Measurements from ENCODE around the gene TNFRSF1B.

TNFRSF1B gene

DNA sequence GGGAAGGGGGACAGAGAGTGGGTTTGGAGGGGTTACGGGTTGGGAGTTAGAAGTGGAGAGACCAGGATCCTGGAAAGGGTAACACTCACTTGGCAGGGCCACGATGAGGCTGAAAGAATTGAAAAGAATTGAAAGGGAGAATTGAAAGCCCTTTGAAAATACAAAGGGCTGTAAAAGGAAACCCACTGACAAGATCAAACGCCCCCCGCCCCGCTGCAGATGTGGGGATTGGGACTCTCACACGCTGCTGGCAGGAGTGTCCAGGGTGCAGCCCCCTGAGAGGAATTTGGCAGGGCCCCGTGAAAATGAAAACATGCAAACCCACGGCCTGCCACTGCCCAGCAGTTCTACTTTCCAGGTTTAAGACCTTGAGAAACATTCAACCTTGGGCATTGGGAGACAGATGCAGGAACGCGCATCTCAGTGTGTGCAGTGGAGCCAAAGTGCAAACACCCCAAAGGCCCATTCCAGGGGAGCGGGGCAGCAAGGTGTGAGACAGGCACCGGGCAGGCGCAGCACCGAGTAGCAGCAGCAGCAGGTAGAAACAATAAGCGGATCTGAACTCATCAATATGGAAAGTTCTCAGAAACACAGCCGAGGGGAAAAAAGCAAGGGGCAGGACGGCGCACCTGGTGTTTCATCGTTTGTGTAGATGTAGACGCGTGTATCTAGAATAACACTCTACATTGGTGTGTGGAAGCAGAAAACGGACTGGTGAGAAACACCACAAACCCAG, 8.3 kb upstream of the TNFRSF1B start:
- no peak for DNase-seq (ENCODE audit: low read depth in 2 of 2)

DNA sequence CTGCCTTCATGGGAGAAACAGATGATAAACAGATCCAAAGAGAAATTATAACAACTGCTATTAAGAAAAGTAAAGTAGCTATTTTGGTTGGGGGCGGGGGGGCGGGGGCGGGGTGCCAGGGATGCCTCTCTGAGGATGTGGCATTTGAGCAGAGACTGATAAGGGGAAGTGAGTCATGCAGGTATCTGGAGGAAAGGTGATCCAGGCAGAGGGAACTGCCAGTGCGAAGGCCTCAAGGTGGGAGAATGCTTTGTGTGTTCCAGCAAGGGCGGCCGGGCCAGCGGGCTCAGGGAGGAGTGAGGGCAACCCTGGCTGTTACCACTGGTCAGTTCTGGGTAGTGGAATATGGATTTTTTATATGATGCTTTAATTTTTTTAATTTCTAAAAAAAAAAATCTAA, 7.0 kb upstream of the TNFRSF1B start:
- no peak for DNase-seq (ENCODE audit: low read depth in 2 of 2)

DNA sequence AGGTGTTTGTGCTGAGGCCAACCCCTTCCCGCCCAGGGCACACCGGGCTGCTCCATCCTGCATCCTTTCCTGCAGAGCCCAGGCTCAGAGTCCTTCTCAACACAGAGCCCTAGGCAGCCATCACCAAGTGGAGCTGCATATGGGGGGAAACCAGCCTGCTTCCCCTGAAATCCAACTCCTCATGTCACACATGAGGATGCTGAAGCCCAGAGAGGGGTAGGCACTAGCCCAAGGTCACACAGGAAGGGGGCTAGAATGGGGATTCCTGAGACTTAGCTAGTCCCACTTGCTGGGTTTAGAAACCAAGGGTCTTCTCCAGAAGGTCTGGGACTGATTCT, 5.5 kb upstream of the TNFRSF1B start:
- no peak for DNase-seq (ENCODE audit: low read depth in 2 of 2)

DNA sequence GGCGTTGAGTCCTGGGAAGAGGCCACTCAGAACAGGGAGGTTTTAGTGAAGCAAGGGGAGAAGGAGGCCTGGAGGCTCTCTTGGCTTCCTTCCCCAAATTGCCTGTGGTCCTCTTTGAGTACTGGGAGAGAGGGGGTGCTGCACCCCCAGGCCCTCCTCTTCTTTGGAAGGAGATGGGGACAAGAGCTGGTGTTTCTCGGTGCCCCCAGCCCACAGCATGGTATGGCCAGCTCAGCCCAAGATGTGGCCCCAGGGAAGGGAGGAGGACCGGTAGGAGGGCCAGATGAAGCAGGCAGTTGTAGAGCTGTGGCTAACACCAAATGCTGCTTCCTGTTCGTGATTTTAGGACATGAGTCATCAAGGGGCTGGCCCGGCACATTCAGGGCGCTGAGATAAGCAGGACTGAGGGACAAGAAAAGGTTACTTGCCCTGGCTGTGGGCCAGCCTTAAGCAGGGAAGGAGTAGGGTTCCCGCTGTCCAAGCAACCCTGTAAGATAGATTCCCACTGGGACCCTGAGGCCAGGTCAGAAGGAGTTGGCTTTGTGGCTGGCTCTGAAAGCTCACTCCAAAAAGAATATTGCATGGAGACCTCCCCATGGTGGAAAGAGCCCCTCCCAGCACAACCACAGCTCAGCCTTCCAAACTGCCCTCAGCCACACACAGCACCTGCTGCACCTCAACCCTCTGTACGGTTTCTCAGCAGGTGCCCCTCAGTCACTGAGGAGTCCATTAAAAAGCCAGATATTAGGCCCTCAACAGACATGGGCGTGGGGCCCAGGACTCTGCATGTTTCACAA, 4.9 kb upstream of the TNFRSF1B start:
- DNase-seq (ENCODE audit: low read depth in 2 of 2) = peak; percentile 76 to 77

DNA sequence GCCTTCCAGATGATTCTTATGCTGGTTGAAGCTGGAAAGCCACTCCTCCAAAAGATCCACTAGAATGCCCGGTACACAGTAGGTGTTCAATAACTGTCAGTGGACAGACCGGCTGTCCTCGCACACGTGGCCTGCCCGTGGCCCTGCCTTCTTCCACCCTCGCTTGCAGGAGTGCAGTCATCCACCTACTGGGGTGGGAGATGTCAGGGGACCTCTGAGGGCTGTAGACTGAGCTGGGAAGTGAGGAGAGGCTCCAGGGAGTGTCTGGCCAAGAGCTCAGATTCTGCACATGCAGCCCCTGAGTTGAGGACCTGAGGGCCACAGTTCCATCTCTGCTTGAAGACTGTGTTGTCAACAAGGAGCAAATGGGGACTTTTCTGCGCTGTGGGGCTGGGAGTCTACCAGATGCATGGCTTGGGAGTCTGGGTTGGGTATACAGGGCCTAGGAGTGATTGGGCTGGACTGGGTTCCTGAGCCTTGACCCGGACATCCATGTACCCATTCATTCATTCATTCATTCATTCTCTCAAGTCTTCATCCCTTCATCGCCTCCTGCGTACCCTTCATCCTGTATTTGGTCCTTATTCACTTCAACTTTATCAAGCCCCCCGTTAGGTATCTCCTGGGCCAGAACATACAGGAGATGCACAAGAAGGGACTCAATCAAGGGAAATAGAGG, 4.2 kb upstream of the TNFRSF1B start:
- no peak for DNase-seq (ENCODE audit: low read depth in 2 of 2)

DNA sequence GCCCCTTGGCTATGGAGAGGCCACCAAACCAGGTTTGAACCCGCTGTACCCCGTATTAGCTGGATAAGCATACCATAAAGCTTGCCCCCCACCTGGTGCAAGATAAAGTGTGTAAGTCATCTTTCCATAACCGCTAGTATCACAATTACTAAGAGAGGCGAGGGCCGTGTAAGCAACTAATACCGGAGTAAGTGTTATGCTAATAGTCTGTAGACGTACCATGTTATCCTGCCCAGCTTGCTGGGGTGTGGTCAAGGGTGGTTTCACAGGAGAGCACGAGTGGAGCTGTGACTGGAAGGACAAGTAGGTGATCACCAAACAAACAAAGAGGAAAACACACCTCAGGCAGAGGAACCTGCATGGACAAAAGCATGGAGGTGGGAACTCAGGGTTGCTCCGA, 3.6 kb upstream of the TNFRSF1B start:
- DNase-seq (ENCODE audit: low read depth in 2 of 2) = no peak

DNA sequence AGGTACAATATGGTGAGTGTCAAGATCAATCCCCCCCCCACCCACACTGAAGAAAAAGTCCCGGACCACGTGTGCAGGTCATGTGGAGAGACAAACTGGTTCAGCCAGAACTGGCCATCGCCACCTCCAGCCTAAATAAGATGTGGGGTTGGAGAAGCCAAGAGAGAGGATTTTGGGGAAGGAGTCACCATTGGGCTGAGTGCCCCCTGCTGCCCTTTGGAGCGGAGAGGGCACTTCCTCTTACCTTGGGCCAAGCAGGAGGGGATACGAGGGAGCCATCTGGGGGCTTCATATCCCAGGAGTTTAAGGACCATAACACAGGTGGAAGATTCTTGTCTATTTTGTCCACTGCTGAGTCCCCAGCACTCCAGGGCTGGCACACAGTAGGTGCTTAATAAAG, 2.6 kb upstream of the TNFRSF1B start:
- DNase-seq (ENCODE audit: low read depth in 2 of 2) = no peak

DNA sequence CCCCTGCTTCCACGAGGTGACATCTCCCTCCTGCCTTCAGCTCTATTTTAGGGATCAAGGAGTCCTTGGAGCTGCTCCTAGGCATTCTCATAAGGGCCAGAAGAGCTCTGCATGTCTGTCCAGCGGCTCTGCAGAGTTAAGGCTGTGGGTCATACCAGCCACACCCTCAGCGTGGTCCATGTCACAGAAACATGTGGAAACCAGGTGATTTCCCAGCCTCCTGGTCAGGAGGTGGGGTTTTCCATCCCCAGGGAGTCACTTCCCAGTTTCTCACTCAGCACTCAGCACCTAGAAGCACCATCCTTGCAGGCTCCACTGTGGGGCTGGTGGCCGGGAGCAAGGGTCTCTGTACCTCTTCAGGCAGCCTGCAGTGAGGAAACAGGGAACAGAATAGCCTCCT, 1.4 kb upstream of the TNFRSF1B start:
- DNase-seq (ENCODE audit: low read depth in 2 of 2) = no peak

DNA sequence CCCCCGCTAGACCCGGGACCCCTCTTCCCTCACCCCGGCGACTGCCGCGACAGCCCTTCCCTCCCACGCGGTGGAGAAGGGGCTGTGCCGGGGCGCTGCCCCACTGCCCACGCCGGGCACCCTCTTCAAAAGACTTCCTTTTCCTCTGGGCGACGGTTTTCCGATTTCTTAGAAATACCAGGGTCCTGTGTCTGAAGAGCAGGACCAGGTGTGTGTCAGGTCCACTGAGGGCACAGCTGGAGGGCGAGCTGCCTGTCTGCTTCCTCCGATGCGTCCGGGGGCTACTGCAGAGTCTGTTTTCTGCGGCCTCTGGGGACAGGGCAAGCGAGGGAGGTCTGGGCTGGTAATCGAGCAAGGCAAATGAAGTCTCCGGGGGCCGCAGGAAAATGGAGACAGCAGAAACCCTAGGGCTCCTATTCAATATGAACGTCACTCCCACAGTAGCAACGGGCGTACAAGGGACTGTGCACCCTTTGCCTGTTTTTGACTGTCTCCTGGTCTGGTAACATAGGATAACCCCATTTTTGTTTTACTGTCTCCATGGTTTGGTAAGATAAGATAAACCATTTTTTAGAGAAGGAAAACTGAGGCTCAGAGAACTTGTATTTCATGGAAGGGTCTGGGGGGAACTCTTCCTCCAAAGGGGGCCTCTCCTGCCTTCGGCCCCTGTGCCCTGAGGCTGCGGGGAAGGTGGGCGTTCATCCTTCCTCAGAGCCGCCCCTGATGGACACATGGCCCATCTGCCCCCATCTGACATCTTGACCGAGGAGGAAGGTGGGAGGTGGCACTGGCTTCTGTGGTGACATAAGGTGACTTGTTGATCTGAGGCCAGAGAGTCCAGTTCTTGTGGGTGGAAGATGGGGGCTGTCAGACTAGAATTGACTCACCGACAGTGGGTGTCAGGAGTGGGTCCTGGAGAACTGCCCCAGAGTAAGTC, 970 bp downstream of the TNFRSF1B start:
- no peak for DNase-seq (ENCODE audit: low read depth in 2 of 2)

DNA sequence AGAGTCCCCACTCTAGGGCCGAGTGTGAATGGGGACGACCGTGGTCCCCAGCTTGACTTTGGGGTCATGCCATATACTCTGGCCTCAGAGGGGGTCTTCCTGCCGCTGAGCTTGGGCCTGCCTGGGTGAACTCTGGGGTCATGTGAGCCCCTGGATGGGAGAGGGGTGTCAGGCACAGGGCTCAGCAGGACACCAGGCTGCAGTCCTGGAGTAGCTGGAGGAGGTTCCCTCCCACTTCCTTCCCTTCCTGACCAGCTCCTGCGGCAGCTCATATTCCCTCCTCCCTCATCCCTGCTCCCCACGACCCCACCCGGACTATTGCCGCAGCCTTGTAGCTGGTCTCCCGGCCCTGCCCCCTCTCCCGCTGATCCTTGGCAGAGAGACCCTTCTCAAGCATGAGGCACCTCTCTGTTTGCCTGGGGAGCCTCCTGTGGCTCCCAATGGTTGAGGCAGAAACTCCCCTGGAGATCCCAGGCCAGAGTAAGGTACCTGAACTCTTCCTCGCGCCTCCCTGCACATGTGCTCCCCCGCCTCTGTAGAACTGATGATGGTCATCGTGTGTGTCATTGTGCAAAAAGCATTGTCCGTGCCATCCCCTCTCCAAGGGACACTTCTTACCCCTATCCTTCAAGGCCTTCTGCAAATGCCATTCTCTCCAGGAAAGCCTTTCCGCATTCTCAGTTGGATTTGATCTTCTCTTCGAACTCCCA, 1.8 kb downstream of the TNFRSF1B start:
- DNase-seq (ENCODE audit: low read depth in 2 of 2) = no peak

DNA sequence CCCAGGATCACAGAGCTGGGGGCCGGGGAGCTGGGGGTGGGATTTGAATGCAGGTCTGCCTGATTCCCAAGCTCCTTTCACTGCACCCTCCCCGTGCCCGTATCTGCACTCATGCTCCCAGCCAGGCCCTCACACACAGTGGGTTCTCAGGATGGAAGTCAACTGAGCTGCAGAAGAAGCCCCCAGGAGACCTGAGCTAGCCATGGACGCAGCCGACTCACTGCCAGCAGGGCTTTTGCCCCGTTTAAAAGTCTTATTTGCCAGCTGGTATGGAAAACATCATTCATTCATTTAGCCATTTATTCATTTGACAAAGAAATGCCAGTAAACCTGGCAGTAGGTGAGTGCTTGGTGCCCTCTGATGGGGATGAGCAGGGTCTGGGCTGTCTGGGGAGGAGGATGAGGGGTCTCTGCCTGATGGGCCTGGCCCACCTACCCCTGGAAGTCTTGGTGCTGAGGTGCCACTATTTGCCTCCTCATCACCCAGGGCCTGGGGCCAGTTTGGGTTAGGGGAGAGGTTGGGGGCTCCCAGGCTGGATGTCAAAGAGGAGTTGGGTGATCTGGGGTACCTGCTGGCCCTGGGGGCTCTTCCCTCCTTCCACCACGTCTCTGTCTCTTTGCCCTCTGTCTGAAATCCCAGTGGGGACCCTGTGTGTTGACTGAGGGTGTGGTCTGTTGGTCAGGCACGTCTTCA, 2.8 kb downstream of the TNFRSF1B start:
- DNase-seq (ENCODE audit: low read depth in 2 of 2) = no peak

DNA sequence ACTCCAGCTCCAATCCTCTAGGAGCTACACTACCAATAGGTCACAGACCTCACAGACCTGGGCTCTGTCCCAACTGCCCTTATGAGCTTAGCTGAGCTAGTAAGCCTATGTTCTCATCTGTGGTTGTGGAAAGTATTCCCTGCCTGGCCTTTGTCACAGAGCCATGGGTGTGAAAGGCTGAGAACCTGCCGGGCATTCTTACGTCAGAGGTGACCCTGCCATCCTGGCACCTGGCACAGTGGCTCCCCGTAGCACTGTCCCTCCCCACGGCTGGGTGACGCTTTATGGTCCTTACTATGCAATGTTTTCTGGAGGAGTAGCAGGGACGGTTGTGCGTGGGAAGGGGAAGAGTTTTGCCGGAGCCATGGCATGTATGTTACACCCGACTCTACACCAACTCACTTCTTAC, 3.5 kb downstream of the TNFRSF1B start:
- no peak for DNase-seq (ENCODE audit: low read depth in 2 of 2)

DNA sequence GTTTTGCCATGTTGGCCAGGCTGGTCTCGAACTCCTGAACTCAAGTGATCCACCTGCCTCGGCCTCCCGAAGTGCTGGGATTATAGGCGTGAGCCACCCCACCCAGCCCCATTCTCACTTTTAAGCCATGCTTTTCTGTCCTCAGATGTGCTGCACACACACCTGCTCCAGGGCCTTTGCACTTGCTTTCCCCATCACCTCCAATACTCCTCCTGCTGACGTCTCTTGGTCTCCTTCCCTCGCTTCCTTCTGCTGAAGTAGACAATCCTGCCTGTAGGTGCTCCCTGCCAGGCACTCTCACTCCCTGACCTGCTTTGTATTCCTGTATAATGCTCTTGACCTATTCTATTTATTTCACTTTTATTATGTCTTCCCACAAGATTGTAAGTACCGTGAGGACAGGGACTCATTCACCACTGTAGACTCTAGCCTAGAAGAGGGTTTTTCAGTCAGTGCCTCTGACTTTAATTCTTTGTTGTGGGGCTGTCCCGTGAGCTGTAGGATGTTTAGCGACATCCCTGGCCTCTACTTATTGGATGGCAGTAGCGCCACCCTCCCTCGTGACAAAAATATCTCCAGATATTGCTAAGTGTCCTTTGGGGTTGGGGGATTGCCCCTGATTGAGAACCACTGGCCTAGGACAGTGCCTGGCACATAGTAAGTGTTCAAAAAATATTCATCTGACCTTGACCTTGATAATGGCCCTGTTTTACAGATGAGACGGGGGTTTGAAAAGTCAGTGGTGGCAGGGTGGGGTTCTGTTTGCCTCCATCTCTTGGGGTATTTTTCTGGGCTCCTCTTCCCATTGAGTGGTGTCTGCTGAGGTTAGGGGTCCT, 4.6 kb downstream of the TNFRSF1B start:
- DNase-seq (ENCODE audit: low read depth in 2 of 2) = no peak

DNA sequence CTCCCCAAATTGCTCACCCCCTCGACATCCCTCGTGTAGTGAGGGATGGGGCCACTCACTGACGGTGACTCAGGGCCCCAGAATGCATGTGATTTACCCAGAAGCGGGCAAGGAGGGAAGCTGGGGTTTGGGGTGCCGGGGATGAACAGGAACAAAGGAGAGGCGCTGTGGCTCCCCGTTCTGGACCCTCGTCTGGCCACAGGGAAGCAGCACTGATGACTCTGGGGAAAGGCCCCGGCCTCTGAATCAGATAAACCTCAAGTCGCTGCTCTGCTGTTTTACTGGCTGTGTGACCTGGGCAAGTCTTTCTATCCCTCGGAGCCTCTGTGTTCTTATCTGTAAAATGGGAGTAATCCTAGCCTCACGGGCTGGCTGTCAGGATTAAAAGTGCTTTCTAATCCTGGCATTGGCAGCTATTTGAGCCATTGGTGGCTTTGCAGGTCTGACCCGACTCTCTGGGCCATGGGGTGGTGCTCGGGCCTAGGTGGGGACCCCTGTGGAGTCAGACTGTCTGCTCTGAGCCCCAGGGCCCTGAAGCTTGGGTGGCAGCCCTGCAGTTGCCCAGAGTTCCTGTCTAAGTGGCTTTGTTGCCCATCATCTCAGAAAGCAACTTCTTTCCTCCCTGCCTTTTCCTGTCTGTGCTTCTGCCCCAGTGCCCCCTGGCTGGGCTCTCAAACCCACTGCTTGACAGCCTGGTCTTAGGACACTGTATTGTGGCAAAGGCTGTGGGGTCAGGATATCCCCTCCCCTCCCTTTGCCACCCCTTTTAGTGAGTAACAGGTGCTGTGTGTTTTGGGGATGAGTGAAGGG, 5.5 kb downstream of the TNFRSF1B start:
- DNase-seq (ENCODE audit: low read depth in 2 of 2) = no peak

DNA sequence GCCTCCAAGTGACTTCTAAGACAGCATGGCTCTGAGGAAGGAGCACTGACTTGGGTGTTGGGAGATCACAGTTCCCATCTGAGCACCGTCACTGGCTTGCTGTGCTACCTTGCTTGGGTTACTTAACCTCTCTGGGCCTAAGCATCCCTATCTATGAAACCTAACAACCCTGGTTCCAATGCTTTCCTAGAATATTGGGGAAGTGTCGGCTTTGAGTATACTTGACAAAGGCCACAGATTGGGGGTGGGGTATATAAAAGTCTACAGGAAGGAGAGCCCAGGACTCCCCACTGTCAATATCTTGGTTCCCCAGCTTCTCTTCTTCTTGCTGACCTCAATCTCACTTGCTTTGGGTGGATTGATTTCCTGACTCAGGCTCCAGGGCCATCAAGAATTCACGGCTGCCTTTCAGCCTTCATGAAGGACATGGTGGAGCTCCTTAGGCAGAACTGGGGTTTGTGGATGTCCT, 6.3 kb downstream of the TNFRSF1B start:
- DNase-seq (ENCODE audit: low read depth in 2 of 2) = no peak

DNA sequence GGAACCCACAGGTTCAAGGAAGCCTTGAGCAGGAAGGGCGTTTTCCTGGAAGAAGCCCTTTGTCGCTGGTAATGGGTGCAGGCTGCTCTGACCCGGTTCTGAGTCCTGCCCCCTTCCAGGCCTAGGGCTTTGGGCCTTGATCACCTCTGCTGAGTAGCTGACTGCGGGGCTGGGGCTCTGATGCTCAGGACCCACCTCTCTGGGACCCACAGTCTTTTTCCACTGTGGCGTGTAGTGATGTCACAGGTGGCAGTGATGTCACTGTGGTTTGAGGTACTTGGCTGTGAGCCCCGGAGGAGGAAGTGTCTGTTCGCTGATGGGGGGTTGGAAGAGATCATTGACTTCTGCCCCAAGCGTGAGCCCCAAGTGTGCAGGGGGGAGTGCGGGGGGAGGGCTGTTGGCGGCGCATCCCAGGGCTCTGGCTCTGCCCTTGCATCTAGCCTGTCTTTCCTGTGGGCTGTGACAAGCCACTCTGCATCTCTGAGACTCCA, 6.9 kb downstream of the TNFRSF1B start:
- DNase-seq (ENCODE audit: low read depth in 2 of 2) = peak; percentile 84 to 87

DNA sequence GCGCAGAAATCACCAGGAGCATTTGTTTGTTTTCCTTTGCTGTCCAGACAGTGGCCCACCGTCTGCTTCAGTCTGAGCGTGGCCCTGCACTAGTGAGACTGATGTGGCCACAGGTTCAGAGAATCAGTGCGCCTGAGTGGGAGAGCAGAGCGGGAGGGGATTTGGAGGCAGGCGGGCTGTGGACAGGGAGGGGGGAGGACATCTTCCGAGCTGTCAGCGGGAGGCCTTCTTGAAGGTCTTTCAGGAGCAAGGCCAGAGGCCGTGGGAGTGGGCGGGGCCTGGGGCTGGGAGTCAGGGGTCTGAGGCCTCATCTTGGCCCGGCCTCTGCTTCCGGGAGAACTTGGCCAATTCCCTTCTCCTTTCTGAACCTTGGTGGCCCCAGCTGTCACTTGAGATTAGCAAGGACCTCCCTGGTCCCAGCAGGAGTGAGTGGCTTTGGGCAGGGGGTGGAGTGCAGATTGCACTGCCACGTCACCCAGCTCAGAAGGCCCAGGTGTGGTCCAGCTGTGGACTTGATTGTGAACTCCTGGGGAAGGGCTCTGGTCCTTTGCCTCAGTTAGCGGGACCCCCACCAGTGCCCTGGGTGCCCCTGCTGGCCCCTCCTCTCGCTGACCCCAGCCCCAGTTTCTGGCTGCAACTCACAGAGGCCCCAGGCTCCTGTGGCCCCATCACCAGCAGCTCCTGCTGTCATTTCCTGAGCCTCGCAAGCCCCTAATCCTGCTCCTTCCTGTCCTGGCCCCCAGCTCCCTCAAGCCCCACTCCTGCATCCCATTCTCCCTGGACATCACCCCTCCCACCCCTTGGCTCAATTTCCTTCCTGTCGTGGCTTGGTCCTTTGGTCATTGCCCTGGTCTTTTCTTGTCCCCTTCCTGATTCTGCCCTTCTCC, 8.4 kb downstream of the TNFRSF1B start:
- no peak for DNase-seq (ENCODE audit: low read depth in 2 of 2)
